Left lung (tissue), 10 donors: ENCODE measurements around the gene CYSLTR2. TPM values are rescaled to one million over a fixed set of nuclear protein-coding genes. Genes with fewer than 3 reads are reported as not detected.

ENCODE experiments used
- ATAC-seq: fragments of 200-7000 bp; cut with Tn5 transposase; one replicate; pipeline ENCODE4 v1.9.1; 2020; ENCODE audit warnings: moderate library complexity
- DNase-seq, 4 donors: peaks; one replicate each; pipeline ENCODE4 v3.0.0-alpha.2; 2013 to 2020
- H3K27ac ChIP-seq, 2 donors: fragments of 200-600 bp; sonication (generic) in 1 of 2; one replicate each; pipeline versions ENCODE4 v1.5.0 to v1.8.0; 2020 to 2021
- H3K27me3 ChIP-seq, 2 donors: fragments of 200-600 bp; sonication (generic) in 1 of 2; one replicate each; pipeline versions ENCODE4 v1.5.0 to v1.8.0; 2020 to 2021
- H3K36me3 ChIP-seq, 2 donors: fragments of 200-600 bp; sonication (generic) in 1 of 2; one replicate each; pipeline versions ENCODE4 v1.5.0 to v1.8.0; 2020 to 2021
- H3K4me1 ChIP-seq, 2 donors: fragments of 200-600 bp; one replicate each; pipeline ENCODE4 v1.8.0; 2021
- H3K4me3 ChIP-seq, 2 donors: fragments of 200-600 bp; sonication (generic) in 1 of 2; one replicate each; pipeline versions ENCODE4 v1.5.0 to v1.8.0; 2020 to 2021; ENCODE audit warnings: mild to moderate bottlenecking in 1 of 2
- H3K9me3 ChIP-seq, 2 donors: fragments of 200-600 bp; sonication (generic) in 1 of 2; one replicate each; pipeline versions ENCODE4 v1.5.0 to v1.8.0; 2020 to 2021
- intact Hi-C, 2 donors: fragments of 100-400 bp; cut with DNase I; formaldehyde crosslinking; loops; one replicate each; pipeline versions ENCODE4 v1.11.2 to v1.14.2; 2022
- polyA plus RNA-seq, 6 donors: library from polyadenylated mRNA; unstranded; fragments of 120-200 nt; gene quantifications; one replicate each; pipeline ENCODE4 v1.2.1, GENCODE V29; 2013; ENCODE audit not compliant: insufficient read length in 6 of 6
- total RNA-seq, 2 donors: library from RNA; stranded (reverse); fragmentation: NEBNext Ultra II Directional; extraction: Animal tissue kit (Norgen Biotek cat#: 25700); gene quantifications; one replicate each; pipeline ENCODE4 v1.2.1, GENCODE V29; 2021
- TF ChIP-seq, protein P1 (sequence below), 2 donors: fragments of 200-600 bp; sonication (generic) in 1 of 2; IDR thresholded peaks; one replicate each; pipeline versions ENCODE4 v1.5.0 to v1.8.0; 2021; ENCODE audit warnings: antibody characterized with exemption in 2 of 2
- donor health status: DM: no; HTN: yes; CAD: no.
- donor health status: DM: no; HTN: no; CAD: no.

The CYSLTR2 gene
- total and polyA plus RNA-seq, 8 donors: 0.21 to 1.2 (median 0.37) TPM

DNA sequence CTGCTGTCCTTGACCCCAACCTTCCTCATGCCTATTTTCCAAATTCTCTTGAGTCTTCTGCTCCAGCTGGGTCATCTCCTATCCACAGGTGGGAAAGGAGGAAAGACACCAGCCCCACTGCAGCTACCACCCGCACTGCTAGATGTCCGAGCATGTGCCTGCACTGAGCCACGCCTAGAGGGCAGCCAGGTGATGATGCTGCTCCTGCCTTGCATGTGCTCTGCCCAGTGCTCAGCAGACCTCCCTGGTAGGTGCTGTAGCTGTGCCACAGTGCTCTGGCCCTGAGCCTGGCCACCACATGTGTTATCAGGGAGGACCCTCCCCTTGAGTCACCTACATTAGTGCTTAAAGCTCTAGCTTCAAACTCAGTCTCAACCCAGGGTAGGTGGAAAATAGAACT lies 6.9 kb upstream of the CYSLTR2 start:
- Histone ChIP-seq H3K36me3 (no peaks in the 10 kb centered on the region), H3K9me3 (no peaks in the 10 kb centered on the region), H3K27me3 (no peaks in the 10 kb centered on the region), H3K4me1 (no peaks in the 10 kb centered on the region), H3K27ac (no peak overlapping the region), H3K4me3 (no peak overlapping the region)
- DNase-seq (peak in 1 of 4 donors; percentile 45), ATAC-seq (no peak)
- TF ChIP-seq, protein P1, sequence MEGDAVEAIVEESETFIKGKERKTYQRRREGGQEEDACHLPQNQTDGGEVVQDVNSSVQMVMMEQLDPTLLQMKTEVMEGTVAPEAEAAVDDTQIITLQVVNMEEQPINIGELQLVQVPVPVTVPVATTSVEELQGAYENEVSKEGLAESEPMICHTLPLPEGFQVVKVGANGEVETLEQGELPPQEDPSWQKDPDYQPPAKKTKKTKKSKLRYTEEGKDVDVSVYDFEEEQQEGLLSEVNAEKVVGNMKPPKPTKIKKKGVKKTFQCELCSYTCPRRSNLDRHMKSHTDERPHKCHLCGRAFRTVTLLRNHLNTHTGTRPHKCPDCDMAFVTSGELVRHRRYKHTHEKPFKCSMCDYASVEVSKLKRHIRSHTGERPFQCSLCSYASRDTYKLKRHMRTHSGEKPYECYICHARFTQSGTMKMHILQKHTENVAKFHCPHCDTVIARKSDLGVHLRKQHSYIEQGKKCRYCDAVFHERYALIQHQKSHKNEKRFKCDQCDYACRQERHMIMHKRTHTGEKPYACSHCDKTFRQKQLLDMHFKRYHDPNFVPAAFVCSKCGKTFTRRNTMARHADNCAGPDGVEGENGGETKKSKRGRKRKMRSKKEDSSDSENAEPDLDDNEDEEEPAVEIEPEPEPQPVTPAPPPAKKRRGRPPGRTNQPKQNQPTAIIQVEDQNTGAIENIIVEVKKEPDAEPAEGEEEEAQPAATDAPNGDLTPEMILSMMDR (IDR thresholded peaks at IDR 0.05): no peak
- intact Hi-C loops: no loop called here

DNA sequence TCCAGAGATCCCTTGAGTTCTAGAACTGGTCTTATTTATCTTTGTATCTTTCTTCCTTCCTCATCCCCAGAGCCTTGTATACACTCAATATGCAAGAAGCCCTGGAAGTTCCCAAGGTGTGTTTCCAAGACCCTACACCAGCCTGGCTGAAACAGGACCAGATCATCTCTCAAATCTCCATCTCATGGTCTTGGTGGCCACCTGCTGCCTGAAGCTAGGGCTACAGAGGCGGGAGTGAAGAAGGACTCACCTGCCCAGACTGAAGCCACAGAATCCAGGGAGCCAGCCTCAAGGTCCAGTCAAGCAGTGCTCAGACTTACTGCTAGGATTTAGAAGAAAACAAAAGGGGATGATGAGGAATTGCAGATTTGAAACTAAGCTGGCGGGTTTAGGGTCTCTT lies 6.1 kb upstream of the CYSLTR2 start:
- intact Hi-C loops: no loop called here
- Histone ChIP-seq H3K36me3 (no peaks in the 10 kb centered on the region), H3K27ac (no peak overlapping the region), H3K9me3 (no peaks in the 10 kb centered on the region), H3K4me1 (peaks cover 0 to 3% of the 10 kb centered on the region in 2 donors), H3K4me3 (no peak overlapping the region), H3K27me3 (no peaks in the 10 kb centered on the region)
- ATAC-seq (no peak), DNase-seq (no peak)
- TF ChIP-seq, protein P1 (IDR thresholded peaks at IDR 0.05): no peak

DNA sequence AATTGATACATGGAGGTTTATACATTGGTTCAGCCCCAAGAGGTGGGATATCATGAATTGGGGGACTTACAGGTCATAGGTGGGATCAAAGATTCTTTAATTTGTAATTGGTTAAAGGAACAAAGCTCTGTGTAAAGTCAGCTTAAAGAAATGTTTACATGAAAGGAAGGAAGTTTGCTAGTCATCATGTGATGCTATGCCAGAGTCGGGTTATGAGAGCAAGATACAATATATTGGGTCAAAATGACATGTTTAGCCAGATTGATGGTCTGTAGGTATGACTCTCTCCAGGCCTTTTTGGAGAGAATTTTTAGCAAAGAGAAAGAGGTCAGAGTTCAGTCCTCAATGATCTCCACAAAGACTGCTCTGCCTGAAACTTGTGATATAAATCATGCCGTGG lies 5.3 kb upstream of the CYSLTR2 start:
- TF ChIP-seq, protein P1 (IDR thresholded peaks at IDR 0.05): no peak
- H3K4me1 ChIP-seq: peaks cover 6 to 9% of the 10 kb centered on the region in 2 donors
- no peak overlapping the region for H3K4me3 ChIP-seq
- H3K9me3 ChIP-seq: no peaks in the 10 kb centered on the region
- no peak overlapping the region for H3K27ac ChIP-seq
- DNase-seq (no peak), ATAC-seq (no peak)
- intact Hi-C loops: no loop called here
- no peaks in the 10 kb centered on the region for H3K36me3 ChIP-seq
- H3K27me3 ChIP-seq: no peaks in the 10 kb centered on the region

DNA sequence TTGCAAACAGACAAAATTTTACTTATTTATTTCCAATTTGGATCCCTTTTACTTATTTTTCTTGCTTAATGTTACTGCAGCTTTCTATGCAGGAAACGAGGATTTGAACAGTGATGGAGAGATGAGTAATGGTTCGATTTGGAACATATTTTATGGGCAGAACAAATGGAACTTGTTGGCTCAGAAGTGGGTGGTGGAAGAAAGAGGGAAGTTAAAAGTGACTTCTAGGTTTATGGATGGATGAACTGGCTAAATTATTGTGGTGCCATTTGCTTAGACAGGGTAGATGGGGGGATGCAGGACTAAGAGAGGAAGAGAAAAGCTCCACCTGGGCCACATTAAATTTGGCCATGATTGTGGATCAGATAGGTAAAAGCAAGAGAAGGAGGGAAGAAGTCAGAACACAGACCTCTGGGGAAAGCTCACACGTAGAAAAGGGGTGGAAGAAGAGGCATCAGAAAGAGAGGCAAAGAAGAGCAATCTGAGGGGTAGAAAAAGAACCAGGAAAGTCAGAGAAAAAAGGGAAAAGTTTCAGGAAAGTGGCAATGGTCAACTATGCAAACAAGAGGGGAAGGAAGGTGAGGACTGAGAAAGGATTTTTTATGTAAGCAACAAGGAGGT lies 768 bp upstream of the CYSLTR2 start:
- DNase-seq (no peak), ATAC-seq (no peak)
- Histone ChIP-seq H3K27ac (peak overlapping the region in 1 of 2 donors; percentile 71), H3K4me3 (no peak overlapping the region), H3K36me3 (no peaks in the 10 kb centered on the region), H3K4me1 (peaks cover 12 to 15% of the 10 kb centered on the region in 2 donors), H3K27me3 (no peaks in the 10 kb centered on the region), H3K9me3 (no peaks in the 10 kb centered on the region)
- intact Hi-C loops: no loop called here
- TF ChIP-seq, protein P1 (IDR thresholded peaks at IDR 0.05): no peak

DNA sequence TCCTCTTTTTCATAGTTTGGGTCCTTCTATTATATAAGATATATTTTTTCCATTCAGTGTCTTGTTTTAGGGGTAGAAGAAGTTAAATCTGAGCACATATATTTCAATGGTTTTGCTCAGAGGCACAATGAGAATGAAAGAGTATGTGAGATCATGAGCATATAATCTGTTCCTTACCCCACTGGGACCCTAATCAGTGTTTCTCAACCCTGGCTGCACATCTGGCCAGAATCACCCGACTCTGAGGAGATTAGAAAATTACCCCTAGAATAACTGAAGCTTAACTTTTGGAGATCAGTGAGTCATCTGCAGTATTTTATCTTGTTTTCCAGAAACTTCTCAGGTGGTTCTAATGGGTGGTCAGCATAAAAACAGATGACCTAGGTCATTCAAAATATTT lies 782 bp downstream of the CYSLTR2 start:
- Histone ChIP-seq H3K4me1 (peaks cover 12 to 15% of the 10 kb centered on the region in 2 donors), H3K27me3 (no peaks in the 10 kb centered on the region), H3K36me3 (no peaks in the 10 kb centered on the region), H3K9me3 (no peaks in the 10 kb centered on the region), H3K27ac (no peak overlapping the region), H3K4me3 (no peak overlapping the region)
- intact Hi-C loops: no loop called here
- TF ChIP-seq, protein P1 (IDR thresholded peaks at IDR 0.05): no peak
- ATAC-seq (no peak), DNase-seq (no peak)
